SJSA1 (cell line): ENCODE results near the gene MYLK. TPM values are rescaled to one million over a fixed set of nuclear protein-coding genes. Genes with fewer than 3 reads are reported as not detected.
"Not testable (repeated sequence)": the region's sequence is repeated elsewhere in the genome, so short reads cannot be mapped to it uniquely, and the experiment has no call there.

Experiments
- DNase-seq, 2 experiments: peaks; one replicate each; pipeline ENCODE4 v3.0.0-alpha.2; 2015 to 2020; ENCODE audit warnings: low spot score in 2 of 2, low read depth in 1 of 2
- H3K27ac ChIP-seq: fragments of 250-450 bp; sonication (Bioruptor Pico); 2 replicates; pipeline ENCODE4 v1.5.1; 2020; ENCODE audit warnings: mild to moderate bottlenecking, moderate library complexity
- H3K27me3 ChIP-seq: fragments of 250-450 bp; sonication (Bioruptor Pico); replicated peaks from 2 replicates; pipeline ENCODE4 v1.5.1; 2020; ENCODE audit warnings: mild to moderate bottlenecking, moderate library complexity
- H3K36me3 ChIP-seq: fragments of 250-450 bp; sonication (Bioruptor Pico); 2 replicates; pipeline ENCODE4 v1.5.1; 2020; ENCODE audit warnings: mild to moderate bottlenecking
- H3K4me1 ChIP-seq: fragments of 250-450 bp; sonication (Bioruptor Pico); replicated peaks from 2 replicates; pipeline ENCODE4 v1.6.1; 2021; ENCODE audit warnings: mild to moderate bottlenecking
- H3K4me3 ChIP-seq: fragments of 250-450 bp; sonication (Bioruptor Pico); 2 replicates; pipeline ENCODE4 v1.5.1; 2020; ENCODE audit warnings: mild to moderate bottlenecking
- H3K9me3 ChIP-seq: fragments of 250-450 bp; sonication (Bioruptor Pico); replicated peaks from 2 replicates; pipeline ENCODE4 v1.5.1; 2020; ENCODE audit warnings: mild to moderate bottlenecking
- total RNA-seq: library from RNA; depleted of rRNA; stranded (reverse); fragments of >200 nt; shearing (Covaris generic); gene quantifications from 2 replicates; pipeline ENCODE4 v1.2.3, GENCODE V29; 2014

MYLK gene
- total RNA-seq, 1 experiment from 2014 or later, result 147 TPM

DNA sequence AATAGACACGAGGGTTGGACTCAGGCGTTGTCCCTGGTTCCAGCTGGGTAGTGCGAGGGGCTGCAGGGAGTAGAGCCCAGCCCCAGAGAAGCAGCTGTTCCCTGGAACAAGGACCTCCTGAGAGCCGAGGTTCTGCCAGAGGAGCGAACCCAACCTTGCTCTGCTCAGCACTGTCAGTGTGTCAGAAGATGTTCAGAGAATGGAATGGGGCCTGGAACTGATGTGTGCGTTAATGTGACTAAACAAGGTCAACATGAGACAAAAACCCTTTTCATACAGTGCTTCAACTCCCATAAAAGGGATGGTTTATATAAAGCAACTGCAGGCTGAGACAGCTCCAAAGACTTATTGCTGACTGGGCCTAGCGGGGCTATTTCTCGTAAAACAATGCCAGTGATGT, 263.8 kb downstream of the MYLK start:
- Histone ChIP-seq H3K4me3 (peak overlapping the region; percentile 28), H3K4me1 (peaks cover 37% of the 10 kb centered on the region), H3K27ac (peak overlapping the region; percentile 18; the same call in 1 of the 2 replicates), H3K36me3 (peaks cover 8% of the 10 kb centered on the region), H3K27me3 (no peaks in the 10 kb centered on the region), H3K9me3 (no peaks in the 10 kb centered on the region)
- peak in 1 of 2 experiments; percentile 57 for DNase-seq

DNA sequence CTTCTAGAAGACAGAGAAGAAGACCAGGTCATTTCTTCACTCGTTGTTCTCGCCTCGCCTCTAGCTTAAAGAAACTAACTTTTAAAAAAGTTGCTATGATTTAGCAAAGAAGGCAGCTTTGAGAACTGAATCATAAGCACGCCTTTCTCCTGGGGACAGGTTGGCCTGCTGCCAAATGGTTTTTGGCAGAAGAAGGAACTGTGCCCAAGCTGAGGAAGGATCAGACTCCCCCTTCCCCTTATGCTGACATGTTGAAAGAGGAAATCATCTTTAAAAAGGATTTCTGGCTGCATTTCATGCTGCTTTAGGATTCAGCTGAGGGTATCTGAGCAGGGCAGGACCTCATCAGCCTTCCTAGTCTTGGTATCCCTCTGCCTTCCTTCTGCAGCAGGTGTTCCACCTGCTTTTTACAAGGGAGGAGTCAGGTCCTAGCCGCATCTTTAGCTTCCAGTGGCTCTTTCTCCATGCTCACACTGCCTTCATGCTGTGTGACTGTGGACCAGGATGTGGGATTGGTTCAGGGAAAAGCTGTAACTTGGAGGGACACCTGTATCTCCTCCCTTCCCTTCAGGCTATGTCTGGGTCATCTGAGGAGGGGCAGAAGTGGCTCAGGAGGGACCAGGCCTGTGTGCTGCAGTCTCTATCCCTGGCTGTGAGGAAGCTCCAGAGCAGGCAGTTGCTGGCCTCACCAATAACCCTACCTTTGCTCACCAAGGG, 265.2 kb downstream of the MYLK start:
- Histone ChIP-seq H3K4me1 (peaks cover 37% of the 10 kb centered on the region), H3K27ac (no peak overlapping the region), H3K9me3 (no peaks in the 10 kb centered on the region), H3K27me3 (no peaks in the 10 kb centered on the region), H3K4me3 (peak overlapping the region; percentile 28), H3K36me3 (peaks cover 8% of the 10 kb centered on the region)
- no peak for DNase-seq

DNA sequence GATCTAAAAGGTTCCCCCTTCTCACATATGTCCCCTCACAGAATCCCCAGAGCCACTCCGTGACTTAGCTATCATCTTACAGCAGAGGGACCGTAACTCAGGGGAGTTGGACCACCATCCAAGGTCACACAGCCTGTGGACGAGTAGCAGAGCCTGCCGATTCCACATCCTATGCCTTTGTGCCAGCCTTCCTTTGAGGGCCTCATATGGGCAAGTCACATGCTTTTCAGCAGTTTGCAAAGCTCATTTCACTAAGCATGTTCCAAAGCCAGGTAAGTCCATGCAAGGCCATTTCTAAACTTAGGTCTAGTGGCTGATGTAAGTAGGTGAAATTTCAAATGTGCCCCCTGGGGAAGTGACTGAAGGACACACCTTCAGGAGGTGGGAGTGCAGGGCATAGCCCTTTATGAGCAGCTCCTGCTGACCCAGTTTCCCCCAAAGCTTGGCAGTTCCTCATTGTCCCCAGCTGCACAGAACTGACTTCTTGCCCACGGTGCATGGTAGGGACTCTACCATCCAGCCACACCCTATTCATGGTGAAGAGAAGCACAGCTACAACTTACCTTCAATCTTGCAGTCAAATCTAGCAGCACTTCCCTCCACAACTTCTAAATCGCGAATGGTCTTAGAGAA, 265.9 kb downstream of the MYLK start:
- Histone ChIP-seq H3K4me3 (no peak overlapping the region), H3K9me3 (no peaks in the 10 kb centered on the region), H3K4me1 (peaks cover 37% of the 10 kb centered on the region), H3K36me3 (peaks cover 11% of the 10 kb centered on the region), H3K27me3 (no peaks in the 10 kb centered on the region), H3K27ac (no peak overlapping the region)
- no peak for DNase-seq

DNA sequence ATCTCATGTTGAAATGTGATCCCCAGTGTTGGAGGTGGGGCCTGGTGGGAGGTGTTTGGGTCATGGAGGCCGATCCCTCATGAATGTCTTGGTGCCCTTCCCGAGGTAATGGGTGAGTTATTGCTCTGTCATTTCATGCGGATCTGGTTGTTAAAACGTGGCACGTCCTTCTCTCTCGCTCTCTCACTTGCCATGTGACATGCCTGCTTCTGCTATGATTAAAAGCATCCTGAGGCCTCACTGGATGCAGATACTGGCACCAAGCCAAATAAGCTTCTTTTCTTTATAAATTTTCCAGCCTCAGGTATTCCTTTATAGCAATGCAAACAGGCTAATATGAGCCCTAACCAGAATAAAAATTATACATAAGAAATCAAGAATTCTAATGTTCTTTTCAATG, 267.5 kb downstream of the MYLK start:
- peaks cover 37% of the 10 kb centered on the region for H3K4me1 ChIP-seq
- H3K36me3 ChIP-seq, result peaks cover 26% of the 10 kb centered on the region
- no peak overlapping the region for H3K27ac ChIP-seq
- DNase-seq, result no peak
- H3K27me3 ChIP-seq, result no peaks in the 10 kb centered on the region
- no peaks in the 10 kb centered on the region for H3K9me3 ChIP-seq
- no peak overlapping the region for H3K4me3 ChIP-seq

GRCh38 chr3:123613543-123613942, 270.6 kb downstream of the MYLK start:
- Histone ChIP-seq H3K4me3 (no peak overlapping the region), H3K9me3 (no peaks in the 10 kb centered on the region), H3K4me1 (peaks cover 15% of the 10 kb centered on the region), H3K27ac (no peak overlapping the region), H3K27me3 (no peaks in the 10 kb centered on the region), H3K36me3 (peaks cover 36% of the 10 kb centered on the region)
- no peak for DNase-seq

GRCh38 chr3:123611674-123612073, 272.5 kb downstream of the MYLK start:
- not testable (repeated sequence) for H3K27ac ChIP-seq, H3K9me3 ChIP-seq, DNase-seq, H3K4me3 ChIP-seq, H3K27me3 ChIP-seq, H3K4me1 ChIP-seq
- H3K36me3 ChIP-seq, result peaks cover 31% of the 10 kb centered on the region

DNA sequence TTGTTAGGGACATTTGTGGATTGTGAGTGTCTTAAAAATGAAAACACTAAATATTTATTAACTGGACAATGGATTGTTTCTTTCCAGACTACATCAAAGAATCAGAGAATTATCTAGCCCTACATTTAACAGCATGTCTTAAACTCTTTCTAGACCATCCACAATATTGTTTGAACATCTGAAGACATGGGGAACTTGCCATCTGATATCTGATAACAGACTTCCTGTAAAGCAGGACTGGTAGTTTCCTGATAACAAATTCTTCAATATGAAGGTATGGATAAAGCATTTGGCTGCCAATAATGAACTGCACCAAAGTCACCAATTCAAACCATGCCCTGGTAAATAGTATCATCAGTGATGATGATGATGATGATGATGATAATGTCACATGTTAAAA, 273.1 kb downstream of the MYLK start:
- no peak overlapping the region for H3K4me3 ChIP-seq

GRCh38 chr3:123610331-123610730, 273.8 kb downstream of the MYLK start:
- Histone ChIP-seq H3K4me1 (peaks cover 16% of the 10 kb centered on the region), H3K27ac (no peak overlapping the region), H3K9me3 (no peaks in the 10 kb centered on the region)

More for the DNA sequence above, 273.1 kb downstream of the MYLK start:
- no peak overlapping the region for H3K27ac ChIP-seq
- H3K4me1 ChIP-seq, result peaks cover 8% of the 10 kb centered on the region
- DNase-seq, result no peak
- H3K36me3 ChIP-seq, result peaks cover 28% of the 10 kb centered on the region
- H3K27me3 ChIP-seq, result no peaks in the 10 kb centered on the region
- H3K9me3 ChIP-seq, result no peaks in the 10 kb centered on the region

DNA sequence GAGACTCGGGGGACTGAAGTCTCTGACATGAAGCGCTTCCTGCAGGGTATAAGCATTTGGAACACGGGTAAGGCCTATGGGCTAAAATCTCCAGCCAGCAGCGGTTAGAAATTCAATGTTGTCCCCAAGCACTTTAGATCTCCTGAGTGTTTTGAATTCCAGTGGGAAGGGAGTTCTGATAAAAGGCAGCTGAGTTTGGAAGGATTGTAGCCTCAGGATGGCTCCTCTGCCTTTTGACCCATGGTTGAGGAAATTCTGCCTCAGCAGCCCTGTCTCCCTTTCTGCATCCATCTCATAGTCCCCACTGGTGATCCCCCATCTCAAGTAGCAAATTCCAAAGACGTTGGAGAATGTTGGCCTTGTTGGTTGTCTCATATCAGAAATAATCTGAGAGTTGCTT, 275.1 kb downstream of the MYLK start:
- H3K9me3 ChIP-seq, result no peaks in the 10 kb centered on the region
- H3K27me3 ChIP-seq, result no peaks in the 10 kb centered on the region
- no peak overlapping the region for H3K4me3 ChIP-seq
- H3K36me3 ChIP-seq, result peaks cover 28% of the 10 kb centered on the region
- DNase-seq, result no peak
- no peak overlapping the region for H3K27ac ChIP-seq
- peaks cover 26% of the 10 kb centered on the region for H3K4me1 ChIP-seq

More at GRCh38 chr3:123610331-123610730, 273.8 kb downstream of the MYLK start:
- no peak overlapping the region for H3K4me3 ChIP-seq
- no peaks in the 10 kb centered on the region for H3K27me3 ChIP-seq
- H3K36me3 ChIP-seq, result peaks cover 28% of the 10 kb centered on the region
- DNase-seq, result no peak

DNA sequence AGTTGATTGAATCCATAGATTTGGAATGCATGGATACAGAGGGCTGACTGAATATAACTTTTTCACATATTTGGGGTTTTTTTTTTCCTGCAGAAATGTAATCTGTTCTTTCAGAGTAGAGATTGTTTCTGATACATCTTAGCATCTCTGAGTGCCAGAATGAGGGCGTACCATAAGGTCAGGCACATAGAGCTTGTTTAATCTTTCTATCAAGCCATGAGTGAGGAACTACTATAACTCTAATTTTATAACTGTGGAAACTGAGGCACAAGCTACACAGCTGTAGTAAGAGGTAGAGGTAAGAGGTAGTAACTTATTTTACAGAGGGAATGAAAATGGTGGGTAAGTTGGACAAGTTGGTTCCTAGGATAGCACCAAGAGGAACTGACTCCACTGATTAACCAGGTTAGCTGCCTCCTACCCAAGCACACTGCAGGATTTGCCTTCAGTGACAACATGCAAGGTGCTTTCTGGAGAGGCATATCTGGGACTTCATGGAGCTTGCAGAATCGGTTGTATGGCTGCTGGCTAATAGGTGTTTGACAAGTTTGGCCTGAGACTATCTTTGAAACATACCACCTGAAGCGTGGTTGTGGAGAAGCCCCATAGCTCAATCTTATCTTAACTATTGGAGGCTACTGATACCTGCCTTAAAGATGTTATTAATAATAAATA, 275.7 kb downstream of the MYLK start:
- H3K27ac ChIP-seq, result no peak overlapping the region
- H3K4me3 ChIP-seq, result no peak overlapping the region
- H3K36me3 ChIP-seq, result peaks cover 25% of the 10 kb centered on the region
- H3K9me3 ChIP-seq, result no peaks in the 10 kb centered on the region
- no peak for DNase-seq
- peaks cover 26% of the 10 kb centered on the region for H3K4me1 ChIP-seq
- H3K27me3 ChIP-seq, result no peaks in the 10 kb centered on the region

- Histone ChIP-seq H3K27ac (no peak overlapping the region), H3K36me3 (peaks cover 9% of the 10 kb centered on the region; the same call in 1 of the 2 replicates), H3K4me1 (peaks cover 37% of the 10 kb centered on the region), H3K4me3 (no peak overlapping the region), H3K27me3 (no peaks in the 10 kb centered on the region), H3K9me3 (no peaks in the 10 kb centered on the region)
- DNase-seq, result no peak
Observed at GRCh38 chr3:123606527-123606926, 277.6 kb downstream of the MYLK start.

- H3K4me1 ChIP-seq, result peaks cover 37% of the 10 kb centered on the region
- H3K4me3 ChIP-seq, result no peak overlapping the region
- peak in 1 of 2 experiments; percentile 27 for DNase-seq
- no peaks in the 10 kb centered on the region for H3K27me3 ChIP-seq
- peaks cover 5% of the 10 kb centered on the region; the same call in 1 of the 2 replicates for H3K36me3 ChIP-seq
- no peaks in the 10 kb centered on the region for H3K9me3 ChIP-seq
- H3K27ac ChIP-seq, result peak overlapping the region; percentile 34
Observed at GRCh38 chr3:123605789-123606234, 278.3 kb downstream of the MYLK start.

DNA sequence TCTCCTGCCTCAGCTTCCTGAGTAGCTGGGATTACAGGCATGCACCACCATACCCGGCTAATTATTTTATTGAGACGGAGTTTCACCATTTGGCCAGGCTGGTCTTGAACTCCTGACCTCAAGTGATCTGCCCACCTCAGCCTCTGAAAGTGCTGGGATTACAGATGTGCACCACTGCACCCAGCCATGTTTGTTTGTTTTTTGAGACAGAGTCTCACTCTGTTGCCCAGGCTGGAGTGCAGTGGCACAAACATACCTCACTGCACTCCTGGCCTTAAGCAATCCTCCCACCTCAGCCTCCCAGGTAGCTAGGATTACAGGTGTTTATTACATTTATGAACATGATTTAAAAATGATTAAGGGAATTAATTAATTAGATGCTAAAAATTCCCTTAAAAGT, 281.0 kb downstream of the MYLK start:
- H3K9me3 ChIP-seq, H3K4me3 ChIP-seq, H3K27ac ChIP-seq, DNase-seq, H3K36me3 ChIP-seq, H3K27me3 ChIP-seq: not testable (repeated sequence)
- H3K4me1 ChIP-seq, result peaks cover 37% of the 10 kb centered on the region

- Histone ChIP-seq H3K27ac (no peak overlapping the region), H3K4me3 (no peak overlapping the region)
- DNase-seq, result peak; percentile 34 to 56
Observed at GRCh38 chr3:123602325-123602724, 281.8 kb downstream of the MYLK start.

More at GRCh38 chr3:123602325-123602724, 281.8 kb downstream of the MYLK start:
- H3K4me1 ChIP-seq, result peaks cover 37% of the 10 kb centered on the region
- H3K27me3 ChIP-seq, result no peaks in the 10 kb centered on the region
- H3K36me3 ChIP-seq, result no peaks in the 10 kb centered on the region
- H3K9me3 ChIP-seq, result no peaks in the 10 kb centered on the region
